ENCODE data around the gene GRM3. TPM values are rescaled to one million over a fixed set of nuclear protein-coding genes. Genes with fewer than 3 reads are reported as not detected.

GRM3 gene
- total RNA-seq, 3 donors from 2014 or later, result not detected

- DNase-seq (ENCODE audit: low spot score in 2 of 2), result no peak
- TF ChIP-seq CTCF (IDR thresholded peaks at IDR 0.05) (no peak), POLR2A (IDR thresholded peaks at IDR 0.05) (no peak), POLR2AphosphoS5 (IDR thresholded peaks at IDR 0.05) (no peak)
- no peak overlapping the region for H3K27ac ChIP-seq
- intact Hi-C loops (cut with DNase I; ENCODE audit: low total_unique reads), result no loop called here
- no peaks in the 10 kb centered on the region for H3K9me3 ChIP-seq
- no peaks in the 10 kb centered on the region for H3K27me3 ChIP-seq
- no peaks in the 10 kb centered on the region for H3K4me1 ChIP-seq
- H3K4me3 ChIP-seq, result no peak overlapping the region
- H3K36me3 ChIP-seq, result no peaks in the 10 kb centered on the region
Observed at GRCh38 chr7:86749741-86750665, 106.3 kb downstream of the GRM3 start.

- DNase-seq (ENCODE audit: low spot score in 2 of 2), result no peak
- H3K9me3 ChIP-seq, result no peaks in the 10 kb centered on the region
- H3K4me3 ChIP-seq, result no peak overlapping the region
- TF ChIP-seq POLR2AphosphoS5 (IDR thresholded peaks at IDR 0.05) (no peak), POLR2A (IDR thresholded peaks at IDR 0.05) (no peak), CTCF (IDR thresholded peaks at IDR 0.05) (no peak)
- no peaks in the 10 kb centered on the region for H3K27me3 ChIP-seq
- no peaks in the 10 kb centered on the region for H3K4me1 ChIP-seq
- no peaks in the 10 kb centered on the region for H3K36me3 ChIP-seq
- intact Hi-C loops (cut with DNase I; ENCODE audit: low total_unique reads), result no loop called here
- H3K27ac ChIP-seq, result no peak overlapping the region
Observed at GRCh38 chr7:86760236-86760635, 116.5 kb downstream of the GRM3 start.

GRCh38 chr7:86762129-86762528, 118.4 kb downstream of the GRM3 start:
- no peaks in the 10 kb centered on the region for H3K36me3 ChIP-seq
- H3K9me3 ChIP-seq, result no peaks in the 10 kb centered on the region
- H3K27me3 ChIP-seq, result no peaks in the 10 kb centered on the region
- H3K27ac ChIP-seq, result no peak overlapping the region
- TF ChIP-seq POLR2AphosphoS5 (IDR thresholded peaks at IDR 0.05), result no peak
- no peak for TF ChIP-seq CTCF (IDR thresholded peaks at IDR 0.05)
- no peak for TF ChIP-seq POLR2A (IDR thresholded peaks at IDR 0.05)
- H3K4me1 ChIP-seq, result no peaks in the 10 kb centered on the region
- intact Hi-C loops (cut with DNase I; ENCODE audit: low total_unique reads), result no loop called here
- DNase-seq (ENCODE audit: low spot score in 2 of 2), result no peak
- no peak overlapping the region for H3K4me3 ChIP-seq

GRCh38 chr7:86765931-86766330, 122.2 kb downstream of the GRM3 start:
- Histone ChIP-seq H3K4me3 (no peak overlapping the region), H3K27ac (no peak overlapping the region), H3K9me3 (no peaks in the 10 kb centered on the region), H3K36me3 (no peaks in the 10 kb centered on the region), H3K4me1 (no peaks in the 10 kb centered on the region), H3K27me3 (no peaks in the 10 kb centered on the region)
- no peak for DNase-seq (ENCODE audit: low spot score in 2 of 2)
- no peak for TF ChIP-seq POLR2A (IDR thresholded peaks at IDR 0.05)
- no peak for TF ChIP-seq CTCF (IDR thresholded peaks at IDR 0.05)
- intact Hi-C loops (cut with DNase I; ENCODE audit: low total_unique reads), result no loop called here

- no peaks in the 10 kb centered on the region for H3K27me3 ChIP-seq
- H3K9me3 ChIP-seq, result no peaks in the 10 kb centered on the region
- no peaks in the 10 kb centered on the region for H3K36me3 ChIP-seq
- intact Hi-C loops (cut with DNase I; ENCODE audit: low total_unique reads), result no loop called here
- no peak for TF ChIP-seq POLR2AphosphoS5 (IDR thresholded peaks at IDR 0.05)
- no peak for TF ChIP-seq POLR2A (IDR thresholded peaks at IDR 0.05)
- no peak for TF ChIP-seq CTCF (IDR thresholded peaks at IDR 0.05)
- no peaks in the 10 kb centered on the region for H3K4me1 ChIP-seq
- H3K27ac ChIP-seq, result no peak overlapping the region
- DNase-seq (ENCODE audit: low spot score in 2 of 2), result no peak
- no peak overlapping the region for H3K4me3 ChIP-seq
Observed at GRCh38 chr7:86768394-86768793, 124.7 kb downstream of the GRM3 start.

All from breast epithelium (tissue), 4 donors.